Stimulated activated naive CD4-positive, alpha-beta T cell (primary cell): ENCODE measurements around the gene LYST.
"Not testable (repeated sequence)": the region's sequence is repeated elsewhere in the genome, so short reads cannot be mapped to it uniquely, and the experiment has no call there.

Source experiments
- DNase-seq, 6 experiments: peaks; one replicate each; lab custom pipeline; 2025; lab: John Stamatoyannopoulos, UW

Gene LYST

GRCh38 chr1:235637756-235638534 is 228.8 kb downstream of the LYST start:
- DNase-seq = no peak

GRCh38 chr1:235635938-235636662 is 230.6 kb downstream of the LYST start:
- no peak for DNase-seq

GRCh38 chr1:235632506-235633401 is 234.0 kb downstream of the LYST start:
- no peak for DNase-seq

- no peak for DNase-seq
Measured at GRCh38 chr1:235631816-235632215, 234.9 kb downstream of the LYST start.

GRCh38 chr1:235628316-235629005 is 238.2 kb downstream of the LYST start:
- no peak for DNase-seq

GRCh38 chr1:235625831-235626230 is 240.9 kb downstream of the LYST start:
- no peak for DNase-seq

- DNase-seq = no peak
Measured at GRCh38 chr1:235625340-235625739, 241.4 kb downstream of the LYST start.

- DNase-seq = no peak
Measured at GRCh38 chr1:235624721-235625333, 241.9 kb downstream of the LYST start.

GRCh38 chr1:235622936-235623779 is 243.5 kb downstream of the LYST start:
- DNase-seq = no peak

GRCh38 chr1:235619149-235619548 is 247.6 kb downstream of the LYST start:
- DNase-seq = not testable (repeated sequence)

- no peak for DNase-seq
Measured at GRCh38 chr1:235617808-235618207, 248.9 kb downstream of the LYST start.

- DNase-seq = no peak
Measured at GRCh38 chr1:235617140-235617539, 249.6 kb downstream of the LYST start.

GRCh38 chr1:235614442-235614954 is 252.2 kb downstream of the LYST start:
- no peak for DNase-seq

- no peak for DNase-seq
Measured at GRCh38 chr1:235613602-235614001, 253.1 kb downstream of the LYST start.

GRCh38 chr1:235612761-235613160 is 253.9 kb downstream of the LYST start:
- no peak for DNase-seq
